Mucosa of rectum (tissue), 2 donors: ENCODE data around the gene ARMC3.
"Not testable (repeated sequence)": the region's sequence is repeated elsewhere in the genome, so short reads cannot be mapped to it uniquely, and the experiment has no call there.

ENCODE experiments used
- H3K27ac ChIP-seq, 2 donors: one replicate each; pipeline ENCODE4 v1.7.0; 2013; ENCODE audit warnings: inconsistent platforms in 2 of 2, low read depth in 2 of 2, low read length in 2 of 2
- H3K27me3 ChIP-seq, 2 donors: one replicate each; pipeline ENCODE4 v1.7.0; 2013; ENCODE audit warnings: low read length in 2 of 2; ENCODE audit not compliant: control insufficient read depth in 2 of 2, insufficient read depth in 2 of 2
- H3K36me3 ChIP-seq, 2 donors: one replicate each; pipeline ENCODE4 v1.7.0; 2013; ENCODE audit warnings: low read length in 2 of 2; ENCODE audit not compliant: control insufficient read depth in 2 of 2, insufficient read depth in 2 of 2
- H3K4me1 ChIP-seq, 2 donors: one replicate each; pipeline ENCODE4 v1.7.0; 2013; ENCODE audit warnings: low read length in 2 of 2, mild to moderate bottlenecking in 1 of 2; ENCODE audit not compliant: control insufficient read depth in 2 of 2, insufficient read depth in 2 of 2
- H3K4me3 ChIP-seq, 2 donors: one replicate each; pipeline ENCODE4 v1.7.0; 2013; ENCODE audit warnings: low read length in 2 of 2
- H3K9ac ChIP-seq, 2 donors: one replicate each; pipeline ENCODE4 v1.7.0; 2013; ENCODE audit warnings: low read length in 2 of 2, low read depth in 1 of 2, mild to moderate bottlenecking in 1 of 2
- H3K9me3 ChIP-seq, 2 donors: one replicate each; pipeline ENCODE4 v1.7.0; 2013; ENCODE audit warnings: low read length in 2 of 2; ENCODE audit not compliant: control insufficient read depth in 2 of 2
- donor health status: healthy.
- donor health status: Normal muscosa, but diverticular disease.

Gene ARMC3

DNA sequence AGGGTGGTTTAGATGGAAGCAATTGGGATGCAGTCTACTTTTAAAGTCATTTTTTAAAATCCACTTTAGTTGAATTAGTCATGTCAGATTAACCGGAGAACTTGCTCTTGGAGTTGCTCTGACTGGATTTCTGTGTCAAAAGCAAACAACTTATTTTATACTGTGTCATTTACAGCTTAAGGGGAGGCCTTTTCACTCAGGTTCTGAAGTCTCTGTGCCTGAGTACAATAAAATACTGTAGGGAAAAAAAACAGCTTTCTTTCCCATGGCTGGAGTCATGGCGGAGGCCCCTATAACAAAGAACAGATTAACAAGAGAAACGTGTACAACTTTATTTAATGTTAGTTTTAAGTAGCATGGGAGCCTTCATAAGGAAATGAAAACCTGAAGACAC lies 128.3 kb downstream of the ARMC3 start:
- Histone ChIP-seq H3K27ac (no peak overlapping the region), H3K36me3 (no peaks in the 10 kb centered on the region), H3K27me3 (no peaks in the 10 kb centered on the region), H3K9ac (no peak overlapping the region), H3K4me1 (no peaks in the 10 kb centered on the region), H3K4me3 (no peak overlapping the region), H3K9me3 (no peaks in the 10 kb centered on the region)

DNA sequence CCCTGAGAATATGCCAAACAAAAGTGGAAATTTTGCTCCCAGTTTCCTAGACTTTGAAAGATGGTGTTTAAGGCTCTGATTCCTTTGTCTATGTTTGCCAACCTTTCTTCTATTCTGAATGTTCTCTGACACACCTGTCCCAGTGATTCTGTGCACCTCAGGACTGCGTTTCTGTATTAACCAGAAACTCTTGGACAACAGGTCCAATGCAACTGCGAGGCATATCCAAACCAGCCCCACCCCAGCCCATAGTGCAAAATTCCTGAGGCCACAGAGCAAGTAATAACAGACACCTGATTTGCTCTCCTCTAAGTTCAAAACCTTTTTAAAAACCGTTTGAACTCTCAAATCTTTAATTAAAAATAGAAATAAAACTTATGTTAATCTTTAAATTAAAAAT lies 130.5 kb downstream of the ARMC3 start:
- no peak overlapping the region for H3K4me3 ChIP-seq
- H3K9me3 ChIP-seq = no peaks in the 10 kb centered on the region
- no peaks in the 10 kb centered on the region for H3K36me3 ChIP-seq
- no peaks in the 10 kb centered on the region for H3K27me3 ChIP-seq
- H3K27ac ChIP-seq = no peak overlapping the region
- no peak overlapping the region for H3K9ac ChIP-seq
- H3K4me1 ChIP-seq = no peaks in the 10 kb centered on the region

DNA sequence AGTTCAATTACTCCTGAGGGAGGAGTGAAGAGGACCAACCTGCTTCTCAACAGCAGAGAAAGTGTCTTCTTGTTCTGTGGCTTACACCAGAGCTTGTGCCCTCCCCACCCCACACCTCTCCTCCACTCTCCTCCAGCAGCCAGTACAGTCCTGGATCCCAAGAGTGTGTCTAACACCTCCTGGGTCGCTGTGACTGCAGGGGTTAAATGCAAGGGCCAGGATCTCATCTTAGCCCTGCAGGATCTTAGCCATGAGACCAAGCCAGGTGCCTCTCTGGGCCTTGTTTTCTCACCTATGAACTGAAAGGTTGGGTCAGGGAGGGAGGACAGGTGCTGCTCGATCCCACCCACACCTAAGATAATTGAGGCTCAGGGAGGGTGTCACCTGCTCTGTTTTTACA lies 133.1 kb downstream of the ARMC3 start:
- Histone ChIP-seq H3K9ac (no peak overlapping the region), H3K4me3 (no peak overlapping the region), H3K9me3 (no peaks in the 10 kb centered on the region), H3K36me3 (no peaks in the 10 kb centered on the region), H3K27me3 (no peaks in the 10 kb centered on the region), H3K4me1 (peaks cover under 1 to 8% of the 10 kb centered on the region in 2 donors), H3K27ac (no peak overlapping the region)

DNA sequence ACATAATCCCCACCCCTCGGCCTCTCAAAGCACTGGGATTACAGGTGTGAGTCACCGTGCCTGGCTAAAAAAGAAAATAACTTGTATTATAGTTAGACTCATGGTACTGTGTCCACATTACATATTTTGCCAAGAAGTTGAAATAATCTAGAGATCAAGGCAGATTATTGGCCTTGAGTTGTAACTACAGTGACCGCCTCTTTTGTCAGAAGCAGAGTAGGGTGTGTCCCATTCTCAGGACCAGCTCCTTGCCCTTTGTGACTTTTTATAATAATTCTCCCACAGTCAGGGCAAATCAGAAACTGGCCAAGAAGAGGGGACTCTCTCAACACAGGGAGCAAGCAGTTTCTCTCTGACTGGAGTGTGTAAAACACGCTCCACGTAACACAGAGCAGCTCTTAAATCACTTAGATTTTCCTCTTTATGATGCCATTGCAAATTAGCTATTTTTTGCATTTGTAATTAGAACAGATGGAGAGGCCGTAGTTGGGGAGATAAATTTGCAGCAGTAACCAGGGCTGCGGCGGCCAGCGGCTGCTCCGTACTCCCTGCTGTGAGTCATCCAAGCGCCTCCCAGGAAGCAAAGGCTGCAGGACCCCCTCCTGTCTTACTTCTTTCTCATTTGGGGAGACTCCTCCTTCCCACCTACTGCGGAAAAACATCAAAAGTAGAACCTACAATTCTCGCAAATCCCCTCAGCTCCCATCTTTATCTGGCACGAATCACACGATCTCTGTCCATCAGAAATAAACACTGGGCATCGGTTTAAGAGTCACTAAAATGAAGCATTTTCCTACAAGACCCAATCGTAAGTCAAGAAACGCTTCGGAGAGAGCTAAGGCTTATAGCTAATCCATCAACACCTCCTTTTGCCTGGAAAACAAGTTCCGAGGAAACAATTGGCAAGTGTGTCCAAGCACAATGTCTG lies 135.5 kb downstream of the ARMC3 start:
- H3K27me3 ChIP-seq = no peaks in the 10 kb centered on the region
- no peaks in the 10 kb centered on the region for H3K36me3 ChIP-seq
- no peak overlapping the region for H3K9ac ChIP-seq
- H3K4me1 ChIP-seq = peaks cover 3 to 11% of the 10 kb centered on the region in 2 donors
- no peaks in the 10 kb centered on the region for H3K9me3 ChIP-seq
- H3K4me3 ChIP-seq = no peak overlapping the region
- no peak overlapping the region for H3K27ac ChIP-seq

DNA sequence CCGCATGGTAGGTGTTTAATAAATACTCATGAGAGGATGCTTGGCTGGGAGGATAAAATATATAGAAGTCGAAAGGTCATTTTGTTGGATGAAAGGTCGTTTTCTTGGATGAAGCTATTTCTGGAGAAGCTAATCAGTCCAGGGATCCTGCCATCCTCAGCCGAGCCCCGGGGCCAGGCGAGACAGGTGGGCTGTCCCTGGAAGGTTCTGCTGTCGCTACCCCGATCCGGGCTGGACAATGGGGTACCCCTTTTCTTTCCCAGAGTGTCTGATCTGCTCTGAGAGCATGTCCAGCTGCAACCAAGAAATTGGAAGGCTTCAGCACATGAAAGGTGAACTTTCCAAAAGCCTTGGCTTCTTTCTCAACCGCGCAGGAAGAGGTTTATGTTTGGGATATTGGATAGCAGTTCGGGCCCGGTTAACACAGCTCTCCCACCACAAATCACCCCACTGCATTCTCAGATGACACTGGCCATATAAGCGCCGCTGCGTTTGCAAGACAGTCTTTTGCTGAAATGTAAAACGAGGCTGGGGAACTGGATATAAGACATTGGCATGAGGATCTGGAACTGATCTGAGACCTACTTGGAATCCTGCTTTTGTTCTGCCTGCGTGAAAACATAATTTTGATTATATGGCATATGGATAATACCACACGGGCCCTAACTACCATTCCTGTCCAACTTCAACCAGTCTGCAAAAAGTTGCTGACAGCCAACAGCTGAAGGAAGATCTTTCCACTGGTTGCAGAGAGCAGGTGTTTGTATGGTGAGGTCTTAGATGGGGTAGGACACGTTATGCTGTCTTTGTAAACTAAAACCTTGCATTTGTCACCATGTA lies 136.3 kb downstream of the ARMC3 start:
- Histone ChIP-seq H3K9ac (no peak overlapping the region), H3K4me3 (no peak overlapping the region), H3K9me3 (no peaks in the 10 kb centered on the region), H3K27ac (no peak overlapping the region), H3K27me3 (no peaks in the 10 kb centered on the region), H3K36me3 (no peaks in the 10 kb centered on the region), H3K4me1 (peaks cover 3 to 11% of the 10 kb centered on the region in 2 donors)

DNA sequence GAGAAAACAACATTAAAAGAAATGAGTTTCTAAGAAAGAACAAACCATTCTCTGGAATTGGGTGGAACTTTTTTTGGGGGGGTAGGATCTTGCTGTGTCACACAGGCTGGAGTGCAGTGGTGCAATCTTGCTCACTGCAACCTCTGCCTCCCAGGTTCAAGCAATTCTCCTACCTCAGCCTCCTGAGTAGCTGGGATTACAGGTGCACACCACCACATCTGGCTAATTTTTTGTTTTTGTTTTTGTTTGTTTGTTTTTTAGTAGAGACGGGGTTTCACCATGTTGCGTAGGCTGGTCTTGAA lies 136.9 kb downstream of the ARMC3 start:
- not testable (repeated sequence) for H3K4me3 ChIP-seq, H3K9me3 ChIP-seq, H3K27me3 ChIP-seq, H3K27ac ChIP-seq, H3K36me3 ChIP-seq, H3K9ac ChIP-seq
- peaks cover 3 to 11% of the 10 kb centered on the region in 2 donors for H3K4me1 ChIP-seq

DNA sequence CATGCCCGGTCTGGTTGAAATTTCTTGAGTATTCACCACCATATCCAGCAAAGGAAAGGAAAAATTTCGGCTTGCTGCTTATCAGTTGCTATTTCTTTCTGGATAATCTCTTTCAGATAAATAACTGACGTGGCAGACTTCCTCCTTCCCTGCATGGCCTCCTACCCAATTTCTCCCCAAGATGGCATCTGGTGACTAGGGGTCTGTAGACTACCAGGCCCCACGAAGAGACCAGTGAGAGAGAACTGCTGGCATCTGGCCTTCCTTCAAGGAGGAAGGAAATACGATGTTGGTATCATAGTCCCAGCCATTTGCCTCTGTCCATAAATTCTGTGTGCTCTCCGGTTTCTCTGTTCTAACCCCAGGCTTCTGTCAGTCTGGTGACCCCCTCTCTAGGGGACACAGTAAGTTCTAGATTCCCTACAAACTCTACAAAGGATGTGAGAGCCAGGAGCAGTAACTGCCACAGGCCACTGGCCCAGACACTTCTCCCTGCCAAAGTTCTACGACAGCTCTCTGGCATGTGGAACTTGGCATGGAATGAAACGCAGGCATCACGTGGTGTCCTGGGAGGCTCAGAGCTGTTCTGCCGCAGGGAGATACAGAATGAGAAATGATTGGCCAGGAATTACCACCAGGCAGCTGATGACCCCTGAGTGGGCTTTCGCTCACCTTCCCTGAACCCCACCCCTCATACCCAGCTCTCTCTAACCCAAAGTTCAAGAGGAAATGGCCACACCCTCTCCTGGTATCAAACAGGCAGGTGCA lies 137.5 kb downstream of the ARMC3 start:
- no peaks in the 10 kb centered on the region for H3K36me3 ChIP-seq
- H3K9ac ChIP-seq = peak overlapping the region in 1 of 2 donors; percentile 19
- H3K27me3 ChIP-seq = no peaks in the 10 kb centered on the region
- no peaks in the 10 kb centered on the region for H3K9me3 ChIP-seq
- peak overlapping the region; percentile 2 to 53 for H3K27ac ChIP-seq
- H3K4me3 ChIP-seq = peak overlapping the region in 1 of 2 donors; percentile 29
- H3K4me1 ChIP-seq = peaks cover 3 to 11% of the 10 kb centered on the region in 2 donors

DNA sequence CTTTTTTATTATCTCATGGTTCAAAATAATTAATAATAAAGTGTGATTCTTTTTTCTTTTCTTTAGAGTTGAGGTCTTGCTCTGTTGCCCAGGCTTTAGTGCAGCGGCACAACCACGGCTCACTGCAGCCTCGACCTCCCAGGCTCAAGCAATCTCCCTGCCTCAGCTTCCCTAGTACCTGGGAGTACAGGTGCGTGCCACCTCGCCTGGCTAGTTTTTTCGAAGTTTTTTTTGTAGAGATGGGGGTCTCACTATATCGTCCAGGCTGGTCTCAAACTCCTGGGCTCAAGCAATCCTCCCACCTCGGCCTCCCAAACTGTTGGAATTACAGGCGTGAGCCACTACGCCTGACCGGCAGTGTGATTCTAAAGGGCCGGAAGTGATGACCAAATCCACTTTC lies 139.5 kb downstream of the ARMC3 start:
- H3K4me1 ChIP-seq = peaks cover 3 to 11% of the 10 kb centered on the region in 2 donors
- no peaks in the 10 kb centered on the region for H3K27me3 ChIP-seq

DNA sequence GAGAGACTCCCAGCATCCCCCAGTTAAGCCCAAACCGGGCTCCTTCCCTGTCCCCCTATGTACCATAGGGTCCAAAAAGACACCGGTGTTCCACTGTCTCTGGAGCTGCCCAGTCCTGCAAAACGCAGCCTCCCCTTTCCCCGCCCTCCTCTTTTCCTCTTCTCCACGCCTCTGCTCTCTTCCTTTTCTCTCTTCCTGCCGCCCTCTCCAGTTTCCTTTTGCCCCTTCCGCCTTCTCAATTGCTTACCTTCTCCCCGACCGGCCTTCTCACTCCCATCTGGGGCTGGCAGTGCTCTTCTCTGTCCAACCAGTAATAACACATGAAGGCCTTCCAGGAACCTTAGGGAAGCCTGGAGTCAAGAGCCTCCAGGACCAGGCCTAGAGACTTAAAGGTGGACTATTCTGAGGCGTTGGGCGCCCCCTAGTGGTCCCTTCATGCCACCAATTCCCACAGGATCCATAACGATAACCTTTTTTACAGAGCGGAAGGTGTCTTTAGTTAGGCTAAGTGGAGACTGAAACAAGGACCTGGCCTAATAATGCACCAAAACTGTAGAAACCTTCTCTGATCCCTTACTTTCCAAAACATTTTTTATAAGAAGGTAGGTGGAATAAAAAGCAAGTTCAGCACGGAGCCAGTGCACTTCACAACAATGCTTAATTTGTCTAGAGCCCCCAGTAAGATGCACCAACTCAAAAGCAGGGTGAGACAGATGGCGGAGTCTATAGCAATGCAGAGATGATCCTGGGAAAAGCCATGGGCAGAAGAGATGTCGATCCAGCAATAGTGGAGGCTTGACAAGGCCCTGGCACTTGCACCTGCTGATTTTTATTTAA lies 140.3 kb downstream of the ARMC3 start:
- Histone ChIP-seq H3K36me3 (no peaks in the 10 kb centered on the region), H3K4me3 (no peak overlapping the region), H3K27me3 (no peaks in the 10 kb centered on the region), H3K9ac (no peak overlapping the region), H3K9me3 (no peaks in the 10 kb centered on the region), H3K4me1 (peaks cover 3 to 11% of the 10 kb centered on the region in 2 donors), H3K27ac (no peak overlapping the region)

More for the DNA sequence above, 139.5 kb downstream of the ARMC3 start:
- Histone ChIP-seq H3K36me3 (no peaks in the 10 kb centered on the region), H3K9ac (no peak overlapping the region), H3K27ac (no peak overlapping the region), H3K4me3 (no peak overlapping the region), H3K9me3 (no peaks in the 10 kb centered on the region)
